Endodermal cell (in vitro differentiated cells): Measurements from ENCODE around the gene TSPAN9. TPM values are rescaled to one million over a fixed set of nuclear protein-coding genes. Genes with fewer than 3 reads are reported as not detected.
A peak's percentile ranks its signal among the peaks of the same experiment; 100 is the strongest.

Experiments used
- DNase-seq: peaks from one replicate; pipeline ENCODE4 v3.0.0-alpha.2; 2017
- H3K27ac ChIP-seq: 2 replicates; pipeline ENCODE4 v1.5.1; 2013; ENCODE audit warnings: mild to moderate bottlenecking, low read depth, low read length, moderate library complexity
- H3K27me3 ChIP-seq: 2 replicates; pipeline ENCODE4 v1.6.1; 2013; ENCODE audit warnings: mild to moderate bottlenecking, low read length, moderate library complexity; ENCODE audit not compliant: insufficient read depth, control insufficient read depth, poor library complexity, severe bottlenecking
- H3K36me3 ChIP-seq: 2 replicates; pipeline ENCODE4 v1.7.0; 2013; ENCODE audit warnings: mild to moderate bottlenecking, low read length, moderate library complexity; ENCODE audit not compliant: control insufficient read depth, insufficient read depth
- H3K4me1 ChIP-seq: one replicate; pipeline ENCODE4 v1.7.0; 2013; ENCODE audit warnings: low read length; ENCODE audit not compliant: control insufficient read depth, insufficient read depth
- H3K4me3 ChIP-seq: 2 replicates; pipeline ENCODE4 v1.5.1; 2013; ENCODE audit warnings: mild to moderate bottlenecking, low read length, moderate library complexity
- H3K9ac ChIP-seq: 2 replicates; pipeline ENCODE4 v1.6.1; 2013; ENCODE audit warnings: mild to moderate bottlenecking, low read length, moderate library complexity; ENCODE audit not compliant: poor library complexity, severe bottlenecking; ENCODE audit errors: extremely low read depth
- H3K9me3 ChIP-seq: 2 replicates; pipeline ENCODE4 v1.6.1; 2013; ENCODE audit warnings: mild to moderate bottlenecking, low read length, moderate library complexity; ENCODE audit not compliant: control insufficient read depth
- H3K27ac Mint-ChIP-seq: 2 replicates; pipeline ENCODE4 v1.8.0; 2020; ENCODE audit warnings: mixed read lengths
- H3K27me3 Mint-ChIP-seq: 2 replicates; pipeline ENCODE4 v1.8.0; 2021; ENCODE audit warnings: mild to moderate bottlenecking, mixed read lengths; ENCODE audit not compliant: insufficient read depth
- H3K36me3 Mint-ChIP-seq: 2 replicates; pipeline ENCODE4 v1.8.0; 2020; ENCODE audit warnings: low read depth, mixed read lengths
- H3K4me1 Mint-ChIP-seq: 2 replicates; pipeline ENCODE4 v1.8.0; 2020; ENCODE audit warnings: mixed read lengths
- H3K4me3 Mint-ChIP-seq: 2 replicates; pipeline ENCODE4 v1.8.0; 2020; ENCODE audit warnings: mild to moderate bottlenecking, moderate library complexity, mixed read lengths
- H3K9me3 Mint-ChIP-seq: 2 replicates; pipeline ENCODE4 v1.8.0; 2020; ENCODE audit warnings: mild to moderate bottlenecking, mixed read lengths
- CTCF ChIP-seq: fragments of 200-600 bp; sonication (generic); conservative IDR thresholded peaks from 2 replicates; pipeline ENCODE4 v1.5.0; 2021; ENCODE audit warnings: antibody characterized with exemption, mild to moderate bottlenecking
- WGBS, 2 experiments: methylation state at CpG; one replicate each; pipeline versions ENCODE4 v1.1.5 to v1.1.7; 2013; ENCODE audit warnings: missing lambda C conversion rate in 2 of 2, mixed read lengths in 1 of 2; ENCODE audit not compliant: insufficient coverage in 1 of 2, insufficient read length in 1 of 2; 5-methylcytosine and 5-hydroxymethylcytosine counted together
- total RNA-seq, 2 donors: library from RNA; stranded (reverse); fragmentation: NEBNext Ultra II Directional in 1 of 2; extraction: Animal tissue kit (Norgen Biotek cat#: 25700) in 1 of 2; gene quantifications; 2 replicates in 1 of 2; 3 replicates in 1 of 2; pipeline ENCODE4 v1.2.1, GENCODE V29; 2021

TSPAN9 gene
- total RNA-seq, 2 donors from 2014 or later: 31.9 to 80.8 TPM

GRCh38 chr12:3247629-3248161 is 170.5 kb downstream of the TSPAN9 start:
- no peak for DNase-seq
- peak overlapping the region; percentile 57 for H3K27ac Mint-ChIP-seq
- no peaks in the 10 kb centered on the region for H3K36me3 ChIP-seq
- H3K9me3 ChIP-seq: no peaks in the 10 kb centered on the region
- peaks cover 41% of the 10 kb centered on the region for H3K4me1 Mint-ChIP-seq
- no peak overlapping the region for H3K27ac ChIP-seq
- H3K4me1 ChIP-seq: peaks cover 6% of the 10 kb centered on the region
- TF ChIP-seq CTCF: no peak
- peaks cover 20% of the 10 kb centered on the region for H3K36me3 Mint-ChIP-seq
- H3K4me3 ChIP-seq: no peak overlapping the region
- H3K27me3 ChIP-seq: no peaks in the 10 kb centered on the region
- WGBS, 2 experiments: 83 to 87% methylated on average over 7 to 9 of the region's 9 CpGs
- H3K27me3 Mint-ChIP-seq: peaks cover 4% of the 10 kb centered on the region
- H3K4me3 Mint-ChIP-seq: no peak overlapping the region
- H3K9ac ChIP-seq: no peak overlapping the region
- peaks cover 4% of the 10 kb centered on the region for H3K9me3 Mint-ChIP-seq

DNA sequence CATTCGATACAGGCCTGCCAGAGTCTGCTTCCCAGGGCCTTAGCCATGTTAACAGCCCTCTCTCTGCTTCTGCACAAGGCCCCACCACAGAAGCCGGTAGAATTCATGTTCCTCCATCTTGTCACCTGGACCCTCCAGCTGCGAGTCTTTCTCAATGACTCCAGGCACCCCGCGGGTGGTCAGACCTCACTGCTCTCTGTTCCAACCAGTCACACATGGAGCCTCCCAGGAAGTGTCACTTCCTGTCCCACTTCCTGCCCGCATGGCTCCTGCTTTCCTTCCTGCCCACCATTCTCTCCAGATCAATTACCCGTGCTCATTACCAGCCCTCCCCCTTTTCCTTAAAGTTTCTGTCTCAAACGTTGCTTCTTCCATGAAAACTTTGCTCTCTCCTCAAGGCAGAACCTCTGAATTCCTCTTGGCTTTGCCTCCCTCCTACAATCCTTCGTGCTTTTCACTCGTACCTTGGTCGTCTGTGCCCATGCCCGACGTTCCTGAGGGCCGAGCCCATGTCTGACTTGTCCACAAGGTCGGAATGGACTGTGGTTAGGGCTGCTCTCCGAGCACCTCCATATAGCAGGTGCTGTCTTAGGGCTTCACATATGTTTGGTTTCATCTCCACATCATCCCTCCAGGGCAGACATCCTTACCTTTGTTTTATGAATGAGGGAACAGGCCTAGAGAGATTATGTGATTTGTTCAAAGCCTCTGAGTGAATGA is 172.1 kb downstream of the TSPAN9 start:
- DNase-seq: no peak
- Histone ChIP-seq H3K36me3 (no peaks in the 10 kb centered on the region), H3K4me1 (peaks cover 15% of the 10 kb centered on the region), H3K9ac (no peak overlapping the region), H3K4me3 (no peak overlapping the region), H3K9me3 (no peaks in the 10 kb centered on the region), H3K27ac (no peak overlapping the region), H3K27me3 (no peaks in the 10 kb centered on the region)
- 90 to 94% methylated on average over 15 to 16 of the region's 16 CpGs for WGBS, 2 experiments
- Mint-ChIP-seq H3K27me3 (peaks cover 6% of the 10 kb centered on the region), H3K9me3 (peaks cover 4% of the 10 kb centered on the region), H3K36me3 (peaks cover 20% of the 10 kb centered on the region), H3K27ac (peak overlapping the region; percentile 27), H3K4me3 (no peak overlapping the region), H3K4me1 (peaks cover 49% of the 10 kb centered on the region)
- TF ChIP-seq CTCF: no peak

DNA sequence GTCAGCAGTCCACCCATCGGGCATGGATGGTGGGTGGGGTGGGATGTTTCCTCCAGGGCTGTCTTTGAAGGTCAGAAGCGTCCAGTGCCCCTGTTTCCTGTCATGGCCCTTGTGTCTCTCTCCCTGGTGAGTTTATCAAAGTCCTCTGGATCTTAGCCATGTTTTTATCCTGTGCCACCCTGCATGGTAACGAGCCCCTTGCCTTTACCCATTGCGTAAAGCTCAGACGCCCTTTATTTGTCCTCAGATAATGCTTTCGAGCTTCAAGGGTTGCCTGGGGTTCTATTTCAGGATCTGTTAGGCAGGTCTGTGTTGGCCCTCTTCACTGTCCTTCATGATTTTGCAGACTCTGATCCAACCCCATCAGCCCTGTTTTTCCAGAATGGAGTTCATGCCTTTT is 172.9 kb downstream of the TSPAN9 start:
- WGBS, 2 experiments: 93 to 97% methylated on average over 5 to 6 of the region's 6 CpGs
- no peak overlapping the region for H3K9ac ChIP-seq
- no peak for TF ChIP-seq CTCF
- no peak overlapping the region for H3K4me3 Mint-ChIP-seq
- H3K4me1 Mint-ChIP-seq: peaks cover 56% of the 10 kb centered on the region
- H3K36me3 Mint-ChIP-seq: peaks cover 17% of the 10 kb centered on the region
- no peaks in the 10 kb centered on the region for H3K36me3 ChIP-seq
- DNase-seq: no peak
- no peak overlapping the region for H3K27ac ChIP-seq
- H3K9me3 ChIP-seq: no peaks in the 10 kb centered on the region
- no peak overlapping the region for H3K27ac Mint-ChIP-seq
- peaks cover 6% of the 10 kb centered on the region for H3K27me3 Mint-ChIP-seq
- peaks cover 4% of the 10 kb centered on the region for H3K9me3 Mint-ChIP-seq
- no peak overlapping the region for H3K4me3 ChIP-seq
- no peaks in the 10 kb centered on the region for H3K27me3 ChIP-seq
- H3K4me1 ChIP-seq: peaks cover 15% of the 10 kb centered on the region
